ENCODE data around the gene GGA1. TPM values are rescaled to one million over a fixed set of nuclear protein-coding genes. Genes with fewer than 3 reads are reported as not detected.

Gene GGA1
- total and polyA plus RNA-seq, 9 of the 15 experiments (the other 6 are each of a cell fraction or from before 2014, with no cell fraction given): 1.5 to 69.5 (median 31.6) TPM

DNA sequence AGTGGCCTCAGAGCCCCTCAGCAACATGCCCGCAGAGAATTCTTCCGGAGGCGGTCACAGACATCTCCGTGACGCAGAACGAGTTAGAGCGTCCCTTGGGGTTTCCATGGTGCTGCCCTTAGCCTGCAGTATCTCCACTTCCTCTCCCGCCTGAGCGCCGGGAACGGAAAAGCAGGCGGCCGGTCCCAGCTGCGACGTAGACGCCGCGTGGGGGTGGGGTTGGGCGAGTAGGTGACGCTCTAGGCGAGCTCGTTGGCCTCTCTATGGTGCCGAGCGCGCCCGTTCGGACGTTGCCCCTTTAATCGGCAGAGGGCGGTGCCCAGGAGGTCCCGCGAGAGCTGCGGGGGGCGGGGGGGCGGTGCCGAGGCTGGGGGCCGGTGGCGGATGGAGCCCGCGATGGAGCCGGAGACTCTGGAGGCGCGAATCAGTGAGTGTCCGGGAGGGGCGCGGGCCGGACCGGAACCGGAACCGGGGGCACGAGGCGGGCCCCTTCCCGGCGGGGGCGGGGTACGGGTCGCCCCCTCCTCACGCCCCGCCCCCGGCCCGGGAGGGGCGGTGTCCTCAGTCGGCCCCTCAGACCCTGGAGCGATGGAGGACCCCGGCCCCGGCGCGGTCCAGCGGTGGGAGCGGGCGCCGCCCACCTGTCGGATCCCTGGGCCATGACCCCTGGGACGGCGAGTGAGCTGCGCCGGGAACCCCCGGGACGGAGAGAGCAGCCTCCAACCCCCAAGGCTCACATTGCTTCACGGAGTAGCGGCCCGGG is at the start of gene GGA1 (continued):
- TF ChIP-seq, protein P1, sequence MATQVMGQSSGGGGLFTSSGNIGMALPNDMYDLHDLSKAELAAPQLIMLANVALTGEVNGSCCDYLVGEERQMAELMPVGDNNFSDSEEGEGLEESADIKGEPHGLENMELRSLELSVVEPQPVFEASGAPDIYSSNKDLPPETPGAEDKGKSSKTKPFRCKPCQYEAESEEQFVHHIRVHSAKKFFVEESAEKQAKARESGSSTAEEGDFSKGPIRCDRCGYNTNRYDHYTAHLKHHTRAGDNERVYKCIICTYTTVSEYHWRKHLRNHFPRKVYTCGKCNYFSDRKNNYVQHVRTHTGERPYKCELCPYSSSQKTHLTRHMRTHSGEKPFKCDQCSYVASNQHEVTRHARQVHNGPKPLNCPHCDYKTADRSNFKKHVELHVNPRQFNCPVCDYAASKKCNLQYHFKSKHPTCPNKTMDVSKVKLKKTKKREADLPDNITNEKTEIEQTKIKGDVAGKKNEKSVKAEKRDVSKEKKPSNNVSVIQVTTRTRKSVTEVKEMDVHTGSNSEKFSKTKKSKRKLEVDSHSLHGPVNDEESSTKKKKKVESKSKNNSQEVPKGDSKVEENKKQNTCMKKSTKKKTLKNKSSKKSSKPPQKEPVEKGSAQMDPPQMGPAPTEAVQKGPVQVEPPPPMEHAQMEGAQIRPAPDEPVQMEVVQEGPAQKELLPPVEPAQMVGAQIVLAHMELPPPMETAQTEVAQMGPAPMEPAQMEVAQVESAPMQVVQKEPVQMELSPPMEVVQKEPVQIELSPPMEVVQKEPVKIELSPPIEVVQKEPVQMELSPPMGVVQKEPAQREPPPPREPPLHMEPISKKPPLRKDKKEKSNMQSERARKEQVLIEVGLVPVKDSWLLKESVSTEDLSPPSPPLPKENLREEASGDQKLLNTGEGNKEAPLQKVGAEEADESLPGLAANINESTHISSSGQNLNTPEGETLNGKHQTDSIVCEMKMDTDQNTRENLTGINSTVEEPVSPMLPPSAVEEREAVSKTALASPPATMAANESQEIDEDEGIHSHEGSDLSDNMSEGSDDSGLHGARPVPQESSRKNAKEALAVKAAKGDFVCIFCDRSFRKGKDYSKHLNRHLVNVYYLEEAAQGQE (IDR thresholded peaks at IDR 0.05; ENCODE audit: borderline replicate concordance): no peak
- TF ChIP-seq, protein P1 (CRISPR knock-in tag; IDR thresholded peaks at IDR 0.05; ENCODE audit: low read depth): 0 out of 2 replicates have a peak, but pooled peaks have one; percentile 17
- TF ChIP-seq FOXJ2 (tag; IDR thresholded peaks at IDR 0.05) (no peak), JUNB (CRISPR knock-in tag; conservative IDR thresholded peaks at IDR 0.05) (no peak), MIER1 (IDR thresholded peaks at IDR 0.05; ENCODE audit: low read depth) (no peak), GABPB1 (CRISPR knock-in tag; IDR thresholded peaks at IDR 0.05) (peak; percentile 91), FOXA3 (CRISPR knock-in tag; conservative IDR thresholded peaks at IDR 0.05 in 1 of 2, IDR thresholded peaks at IDR 0.05 in 1 of 2) (peak in 1 of 2 experiments; percentile 80; a peak in 1 of 4 replicates), RBM14 (IDR thresholded peaks at IDR 0.05; ENCODE audit: borderline replicate concordance, insufficient read depth, low read depth, low read length) (no peak), RFX7 (CRISPR knock-in tag; IDR thresholded peaks at IDR 0.05) (no peak), ZNF224 (CRISPR knock-in tag; IDR thresholded peaks at IDR 0.05) (no peak)
- TF ChIP-seq, protein P2, sequence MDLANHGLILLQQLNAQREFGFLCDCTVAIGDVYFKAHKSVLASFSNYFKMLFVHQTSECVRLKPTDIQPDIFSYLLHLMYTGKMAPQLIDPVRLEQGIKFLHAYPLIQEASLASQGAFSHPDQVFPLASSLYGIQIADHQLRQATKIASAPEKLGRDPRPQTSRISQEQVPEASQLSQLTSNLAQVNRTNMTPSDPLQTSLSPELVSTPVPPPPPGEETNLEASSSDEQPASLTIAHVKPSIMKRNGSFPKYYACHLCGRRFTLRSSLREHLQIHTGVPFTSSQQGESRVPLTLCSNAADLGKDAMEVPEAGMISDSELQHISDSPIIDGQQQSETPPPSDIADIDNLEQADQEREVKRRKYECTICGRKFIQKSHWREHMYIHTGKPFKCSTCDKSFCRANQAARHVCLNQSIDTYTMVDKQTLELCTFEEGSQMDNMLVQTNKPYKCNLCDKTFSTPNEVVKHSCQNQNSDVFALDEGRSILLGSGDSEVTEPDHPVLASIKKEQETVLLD (IDR thresholded peaks at IDR 0.05): peak; percentile 82; the same call in 1 of the 2 replicates
- TF ChIP-seq, protein P3, sequence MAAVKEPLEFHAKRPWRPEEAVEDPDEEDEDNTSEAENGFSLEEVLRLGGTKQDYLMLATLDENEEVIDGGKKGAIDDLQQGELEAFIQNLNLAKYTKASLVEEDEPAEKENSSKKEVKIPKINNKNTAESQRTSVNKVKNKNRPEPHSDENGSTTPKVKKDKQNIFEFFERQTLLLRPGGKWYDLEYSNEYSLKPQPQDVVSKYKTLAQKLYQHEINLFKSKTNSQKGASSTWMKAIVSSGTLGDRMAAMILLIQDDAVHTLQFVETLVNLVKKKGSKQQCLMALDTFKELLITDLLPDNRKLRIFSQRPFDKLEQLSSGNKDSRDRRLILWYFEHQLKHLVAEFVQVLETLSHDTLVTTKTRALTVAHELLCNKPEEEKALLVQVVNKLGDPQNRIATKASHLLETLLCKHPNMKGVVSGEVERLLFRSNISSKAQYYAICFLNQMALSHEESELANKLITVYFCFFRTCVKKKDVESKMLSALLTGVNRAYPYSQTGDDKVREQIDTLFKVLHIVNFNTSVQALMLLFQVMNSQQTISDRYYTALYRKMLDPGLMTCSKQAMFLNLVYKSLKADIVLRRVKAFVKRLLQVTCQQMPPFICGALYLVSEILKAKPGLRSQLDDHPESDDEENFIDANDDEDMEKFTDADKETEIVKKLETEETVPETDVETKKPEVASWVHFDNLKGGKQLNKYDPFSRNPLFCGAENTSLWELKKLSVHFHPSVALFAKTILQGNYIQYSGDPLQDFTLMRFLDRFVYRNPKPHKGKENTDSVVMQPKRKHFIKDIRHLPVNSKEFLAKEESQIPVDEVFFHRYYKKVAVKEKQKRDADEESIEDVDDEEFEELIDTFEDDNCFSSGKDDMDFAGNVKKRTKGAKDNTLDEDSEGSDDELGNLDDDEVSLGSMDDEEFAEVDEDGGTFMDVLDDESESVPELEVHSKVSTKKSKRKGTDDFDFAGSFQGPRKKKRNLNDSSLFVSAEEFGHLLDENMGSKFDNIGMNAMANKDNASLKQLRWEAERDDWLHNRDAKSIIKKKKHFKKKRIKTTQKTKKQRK (IDR thresholded peaks at IDR 0.05; ENCODE audit: borderline replicate concordance, low read depth, low read length): no peak

Measured in K562 (cell line).